ENCODE data around the gene TSN. TPM values are rescaled to one million over a fixed set of nuclear protein-coding genes. Genes with fewer than 3 reads are reported as not detected.

Gene TSN
- total RNA-seq, 1 experiment from 2014 or later, result 96.0 TPM

DNA sequence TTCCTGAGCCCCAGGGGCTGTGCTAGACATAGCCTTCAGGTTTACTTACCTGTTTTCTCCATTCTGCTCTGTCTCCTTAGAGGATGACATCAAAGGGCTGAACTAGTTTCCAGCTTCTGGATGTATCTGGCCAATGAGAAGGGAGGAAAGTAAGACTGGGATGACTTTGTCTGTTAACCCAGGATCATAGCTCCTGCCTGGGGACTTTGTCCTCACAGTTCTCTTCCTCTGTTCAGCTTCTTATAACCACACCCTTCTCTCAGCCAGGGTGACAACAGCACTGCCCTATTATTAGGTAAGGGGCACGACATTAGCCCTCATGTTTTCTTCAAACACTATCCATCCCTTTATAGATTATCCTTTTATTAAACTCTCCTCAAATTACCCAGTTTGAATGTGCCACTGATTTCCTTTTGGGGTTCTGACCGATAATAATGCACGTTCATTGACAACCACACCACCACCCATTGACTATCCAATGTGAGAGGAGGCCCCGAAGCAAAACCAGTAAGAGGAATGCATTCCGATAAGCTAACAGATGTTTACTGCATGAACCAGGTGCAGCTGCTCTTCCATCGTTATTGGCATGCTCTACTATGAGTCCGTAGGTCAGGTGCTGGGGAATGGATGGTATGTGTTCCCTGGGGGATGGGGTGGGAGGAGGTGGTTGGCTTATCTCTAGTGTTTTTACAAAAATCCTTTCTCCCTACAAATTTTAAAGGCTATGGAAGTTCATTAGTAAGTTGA is 23.5 kb downstream of the TSN start:
- ATAC-seq, result no peak
- Histone ChIP-seq H3K27ac (ENCODE audit: low read length) (no peak overlapping the region), H3K36me3 (ENCODE audit: control insufficient read depth, insufficient read depth, low read length) (no peaks in the 10 kb centered on the region), H3K9me3 (ENCODE audit: control insufficient read depth, insufficient read depth, low read depth, low read length) (no peaks in the 10 kb centered on the region), H3K27me3 (ENCODE audit: control insufficient read depth, insufficient read depth, low read length) (no peaks in the 10 kb centered on the region), H3K4me3 (ENCODE audit: low read depth in 2 of 2, low read length in 2 of 2) (no peak overlapping the region), H3K4me1 (ENCODE audit: control insufficient read depth, insufficient read depth, low read length) (peaks cover 7% of the 10 kb centered on the region; the same call in 1 of the 2 replicates)
- no peak for DNase-seq (ENCODE audit: low read depth, low spot score)
- ChIA-PET POLR2A (no interaction called here), CTCF (no interaction called here)
- intact Hi-C loops (cut with micrococcal nuclease; ENCODE audit: unreplicated experiment), result no loop called here
- TF ChIP-seq SIN3A (IDR thresholded peaks at IDR 0.05; ENCODE audit: borderline replicate concordance, insufficient read depth, low read depth, low read length) (no peak), POLR2AphosphoS5 (IDR thresholded peaks at IDR 0.05; ENCODE audit: low read depth, low read length) (no peak), REST (IDR thresholded peaks at IDR 0.05; ENCODE audit: insufficient read depth in 1 of 2, low read depth in 2 of 2, low read length in 1 of 2) (no peak), TCF7L2 (IDR thresholded peaks at IDR 0.05; ENCODE audit: low read depth, low read length) (no peak)
- TF ChIP-seq, protein P1, sequence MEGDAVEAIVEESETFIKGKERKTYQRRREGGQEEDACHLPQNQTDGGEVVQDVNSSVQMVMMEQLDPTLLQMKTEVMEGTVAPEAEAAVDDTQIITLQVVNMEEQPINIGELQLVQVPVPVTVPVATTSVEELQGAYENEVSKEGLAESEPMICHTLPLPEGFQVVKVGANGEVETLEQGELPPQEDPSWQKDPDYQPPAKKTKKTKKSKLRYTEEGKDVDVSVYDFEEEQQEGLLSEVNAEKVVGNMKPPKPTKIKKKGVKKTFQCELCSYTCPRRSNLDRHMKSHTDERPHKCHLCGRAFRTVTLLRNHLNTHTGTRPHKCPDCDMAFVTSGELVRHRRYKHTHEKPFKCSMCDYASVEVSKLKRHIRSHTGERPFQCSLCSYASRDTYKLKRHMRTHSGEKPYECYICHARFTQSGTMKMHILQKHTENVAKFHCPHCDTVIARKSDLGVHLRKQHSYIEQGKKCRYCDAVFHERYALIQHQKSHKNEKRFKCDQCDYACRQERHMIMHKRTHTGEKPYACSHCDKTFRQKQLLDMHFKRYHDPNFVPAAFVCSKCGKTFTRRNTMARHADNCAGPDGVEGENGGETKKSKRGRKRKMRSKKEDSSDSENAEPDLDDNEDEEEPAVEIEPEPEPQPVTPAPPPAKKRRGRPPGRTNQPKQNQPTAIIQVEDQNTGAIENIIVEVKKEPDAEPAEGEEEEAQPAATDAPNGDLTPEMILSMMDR (IDR thresholded peaks at IDR 0.05), result no peak
- in situ Hi-C loops (cut with HindIII; ENCODE audit: low pct_unique_long_range_greater_than_20kb, low sequenced_read_pairs), result no loop called here
- no TSS peak for BruUV-seq (replicated peaks)

GRCh38 chr2:121783180-121783579 is 27.7 kb downstream of the TSN start:
- no peaks in the 10 kb centered on the region for H3K36me3 ChIP-seq (ENCODE audit: control insufficient read depth, insufficient read depth, low read length)

More at GRCh38 chr2:121783180-121783579, 27.7 kb downstream of the TSN start:
- in situ Hi-C loops (cut with HindIII; ENCODE audit: low pct_unique_long_range_greater_than_20kb, low sequenced_read_pairs), result no loop called here
- H3K4me3 ChIP-seq (ENCODE audit: low read depth in 2 of 2, low read length in 2 of 2), result no peak overlapping the region
- H3K27ac ChIP-seq (ENCODE audit: low read length), result no peak overlapping the region
- DNase-seq (ENCODE audit: low read depth, low spot score) (no peak), ATAC-seq (no peak)
- no TSS peak for BruUV-seq (replicated peaks)
- H3K27me3 ChIP-seq (ENCODE audit: control insufficient read depth, insufficient read depth, low read length), result no peaks in the 10 kb centered on the region
- intact Hi-C loops (cut with micrococcal nuclease; ENCODE audit: unreplicated experiment), result no loop called here
- no peaks in the 10 kb centered on the region for H3K4me1 ChIP-seq (ENCODE audit: control insufficient read depth, insufficient read depth, low read length)
- POLR2A ChIA-PET, result no interaction called here
- TF ChIP-seq REST (IDR thresholded peaks at IDR 0.05; ENCODE audit: insufficient read depth in 1 of 2, low read depth in 2 of 2, low read length in 1 of 2), result no peak
- TF ChIP-seq, protein P1 (IDR thresholded peaks at IDR 0.05), result no peak
- no peak for TF ChIP-seq SIN3A (IDR thresholded peaks at IDR 0.05; ENCODE audit: borderline replicate concordance, insufficient read depth, low read depth, low read length)
- no peak for TF ChIP-seq POLR2AphosphoS5 (IDR thresholded peaks at IDR 0.05; ENCODE audit: low read depth, low read length)
- no peak for TF ChIP-seq TCF7L2 (IDR thresholded peaks at IDR 0.05; ENCODE audit: low read depth, low read length)
- no peaks in the 10 kb centered on the region for H3K9me3 ChIP-seq (ENCODE audit: control insufficient read depth, insufficient read depth, low read depth, low read length)
- CTCF ChIA-PET, result no interaction called here
